H9 (cell line): ENCODE data around the gene KLHL20. TPM values are rescaled to one million over a fixed set of nuclear protein-coding genes. Genes with fewer than 3 reads are reported as not detected.
"Not testable (repeated sequence)": the region's sequence is repeated elsewhere in the genome, so short reads cannot be mapped to it uniquely, and the experiment has no call there.

ENCODE experiments used
- DNase-seq: peaks from one replicate; pipeline ENCODE4 v3.0.0-alpha.2; 2017
- H2AFZ ChIP-seq: one replicate; pipeline ENCODE4 v1.6.1; 2013; ENCODE audit warnings: mild to moderate bottlenecking, low read length, control low read depth, moderate library complexity
- H2AK5ac ChIP-seq: 2 replicates; pipeline ENCODE4 v1.6.1; 2013; ENCODE audit warnings: low read length, control low read depth, mixed read lengths; ENCODE audit not compliant: insufficient read length
- H2BK120ac ChIP-seq: one replicate; pipeline ENCODE4 v1.6.1; 2013; ENCODE audit warnings: low read depth, mild to moderate bottlenecking, low read length, control low read depth, inconsistent platforms; ENCODE audit not compliant: poor library complexity, severe bottlenecking
- H2BK12ac ChIP-seq: 2 replicates; pipeline ENCODE4 v1.6.1; 2013; ENCODE audit warnings: low read length, control low read depth, mixed read lengths, low read depth; ENCODE audit not compliant: insufficient read length
- H2BK15ac ChIP-seq: 2 replicates; pipeline ENCODE4 v1.6.1; 2013; ENCODE audit warnings: low read depth, low read length, control low read depth
- H2BK20ac ChIP-seq: one replicate; pipeline ENCODE4 v1.6.1; 2013; ENCODE audit warnings: low read depth, mild to moderate bottlenecking, low read length, control low read depth, inconsistent platforms; ENCODE audit not compliant: poor library complexity, severe bottlenecking
- H2BK5ac ChIP-seq: 2 replicates; pipeline ENCODE4 v1.6.1; 2013; ENCODE audit warnings: low read length, control low read depth, mixed read lengths; ENCODE audit not compliant: insufficient read length
- H3K14ac ChIP-seq: 2 replicates; pipeline ENCODE4 v1.6.1; 2013; ENCODE audit warnings: low read length, control low read depth; ENCODE audit not compliant: insufficient read depth
- H3K18ac ChIP-seq: 2 replicates; pipeline ENCODE4 v1.6.1; 2013; ENCODE audit warnings: low read depth, mild to moderate bottlenecking, mixed read lengths, low read length, control low read depth; ENCODE audit not compliant: insufficient read length
- H3K23ac ChIP-seq: 2 replicates; pipeline ENCODE4 v1.6.1; 2013; ENCODE audit warnings: low read length, control low read depth, mixed read lengths, low read depth; ENCODE audit not compliant: insufficient read length
- H3K23me2 ChIP-seq: 2 replicates; pipeline ENCODE4 v1.6.1; 2013; ENCODE audit warnings: low read depth, mild to moderate bottlenecking, mixed read lengths, low read length, control low read depth; ENCODE audit not compliant: insufficient read length, poor library complexity, severe bottlenecking
- H3K27ac ChIP-seq: 2 replicates; pipeline ENCODE4 v1.5.1; 2013; ENCODE audit warnings: low read length, control low read depth, mixed read lengths, low read depth; ENCODE audit not compliant: insufficient read length
- H3K27me3 ChIP-seq: 2 replicates; pipeline ENCODE4 v1.6.1; 2013; ENCODE audit warnings: low read length, control low read depth, inconsistent platforms; ENCODE audit not compliant: insufficient read depth
- H3K4ac ChIP-seq: 2 replicates; pipeline ENCODE4 v1.6.1; 2013; ENCODE audit warnings: low read depth, mild to moderate bottlenecking, control low read depth, inconsistent platforms, low read length, moderate library complexity
- H3K4me1 ChIP-seq: 2 replicates; pipeline ENCODE4 v1.6.1; 2013; ENCODE audit warnings: low read length, control low read depth, inconsistent platforms; ENCODE audit not compliant: insufficient read depth
- H3K4me2 ChIP-seq: 2 replicates; pipeline ENCODE4 v1.6.1; 2013; ENCODE audit warnings: low read length, control low read depth, mixed read lengths; ENCODE audit not compliant: insufficient read length, insufficient read depth
- H3K56ac ChIP-seq: 2 replicates; pipeline ENCODE4 v1.6.1; 2013; ENCODE audit warnings: low read depth, mild to moderate bottlenecking, mixed read lengths, low read length, control low read depth; ENCODE audit not compliant: insufficient read length
- H3K79me1 ChIP-seq: 2 replicates; pipeline ENCODE4 v1.6.1; 2013; ENCODE audit warnings: low read depth, mild to moderate bottlenecking, moderate library complexity, low read length, control low read depth, inconsistent platforms; ENCODE audit not compliant: insufficient read depth, poor library complexity, severe bottlenecking
- H3K79me2 ChIP-seq: 2 replicates; pipeline ENCODE4 v1.6.1; 2013; ENCODE audit warnings: low read length, control low read depth, inconsistent platforms; ENCODE audit not compliant: insufficient read depth
- H3K9ac ChIP-seq: 2 replicates; pipeline ENCODE4 v1.6.1; 2013; ENCODE audit warnings: low read length, control low read depth, mixed read lengths; ENCODE audit not compliant: insufficient read length; ENCODE audit errors: extremely low read depth
- H3K9me3 ChIP-seq: one replicate; pipeline ENCODE4 v1.6.1; 2013; ENCODE audit warnings: low read depth, low read length, inconsistent platforms; ENCODE audit not compliant: control insufficient read depth
- H3T11ph ChIP-seq: one replicate; pipeline ENCODE4 v1.6.1; 2013; ENCODE audit warnings: mild to moderate bottlenecking, low read length, control low read depth, inconsistent platforms
- H4K20me1 ChIP-seq: one replicate; pipeline ENCODE4 v1.6.1; 2013; ENCODE audit not compliant: control insufficient read depth, insufficient read length, insufficient read depth
- H4K5ac ChIP-seq: 2 replicates; pipeline ENCODE4 v1.6.1; 2013; ENCODE audit warnings: low read depth, mild to moderate bottlenecking, mixed read lengths, low read length, control low read depth; ENCODE audit not compliant: insufficient read length
- H4K8ac ChIP-seq: replicated peaks from 2 replicates; pipeline ENCODE4 v1.6.1; 2013; ENCODE audit warnings: low read length, control low read depth, mixed read lengths, low read depth; ENCODE audit not compliant: insufficient read length
- H4K91ac ChIP-seq: 2 replicates; pipeline ENCODE4 v1.6.1; 2013; ENCODE audit warnings: low read depth, mild to moderate bottlenecking, moderate library complexity, mixed read lengths, low read length, control low read depth; ENCODE audit not compliant: insufficient read length
- H3K27ac Mint-ChIP-seq, 3 experiments: 2 replicates in 2 of 3; 3 replicates in 1 of 3; pipeline ENCODE4 v1.8.0; 2020 to 2021; ENCODE audit warnings: mixed read lengths in 3 of 3, mild to moderate bottlenecking in 1 of 3, moderate library complexity in 1 of 3
- H3K27me3 Mint-ChIP-seq: 2 replicates; pipeline ENCODE4 v1.8.0; 2021; ENCODE audit warnings: low read depth, mild to moderate bottlenecking, moderate library complexity, mixed read lengths
- H3K36me3 Mint-ChIP-seq, 3 experiments: 2 replicates in 2 of 3; 3 replicates in 1 of 3; pipeline ENCODE4 v1.8.0; 2020 to 2021; ENCODE audit warnings: low read depth in 3 of 3, mixed read lengths in 3 of 3; ENCODE audit not compliant: insufficient read depth in 1 of 3
- H3K4me1 Mint-ChIP-seq, 2 experiments: 2 replicates each; pipeline ENCODE4 v1.8.0; 2020; ENCODE audit warnings: mixed read lengths in 2 of 2
- H3K4me3 Mint-ChIP-seq, 2 experiments: 2 replicates in 1 of 2; 3 replicates in 1 of 2; pipeline ENCODE4 v1.8.0; 2020 to 2021; ENCODE audit warnings: mild to moderate bottlenecking in 2 of 2, mixed read lengths in 2 of 2, moderate library complexity in 1 of 2
- H3K9me3 Mint-ChIP-seq, 2 experiments: 2 replicates in 1 of 2; 3 replicates in 1 of 2; pipeline ENCODE4 v1.8.0; 2020; ENCODE audit warnings: mild to moderate bottlenecking in 2 of 2, mixed read lengths in 2 of 2, moderate library complexity in 1 of 2
- WGBS: extraction: QIAGEN DNeasy Blood & Tissue Kit; methylation state at CpG from one replicate; pipeline ENCODE4 v1.1.7; 2013; ENCODE audit warnings: missing lambda C conversion rate, low lambda C conversion rate, mixed read lengths; ENCODE audit not compliant: insufficient read length; ENCODE audit errors: extremely low coverage; 5-methylcytosine and 5-hydroxymethylcytosine counted together
- total RNA-seq: library from RNA; stranded (reverse); gene quantifications from 2 replicates; pipeline ENCODE4 v1.2.1, GENCODE V29; 2021
- TF ChIP-seq, protein P1 (sequence below): fragments of 200-600 bp; sonication (generic); conservative IDR thresholded peaks from 3 replicates; pipeline ENCODE4 v1.8.0; 2021; ENCODE audit warnings: antibody characterized with exemption, mild to moderate bottlenecking

KLHL20 gene
- total RNA-seq, 1 experiment from 2014 or later = 12.2 TPM

GRCh38 chr1:173733912-173734311, 19.1 kb downstream of the KLHL20 start:
- no peak overlapping the region for H3K4ac ChIP-seq
- no peak overlapping the region for H3T11ph ChIP-seq
- Mint-ChIP-seq H3K4me1 (no peaks in the 10 kb centered on the region), H3K36me3 (peaks cover 8 to 29% (median 19%) of the 10 kb centered on the region in 3 experiments), H3K27me3 (no peaks in the 10 kb centered on the region), H3K4me3 (no peak overlapping the region), H3K27ac (no peak overlapping the region), H3K9me3 (peaks cover 7 to 8% of the 10 kb centered on the region in 2 experiments; a peak in 3 of 5 replicates)
- H4K5ac ChIP-seq = no peak overlapping the region
- H2BK5ac ChIP-seq = no peak overlapping the region
- no peaks in the 10 kb centered on the region for H3K79me2 ChIP-seq
- H2BK20ac ChIP-seq = no peak overlapping the region
- TF ChIP-seq, protein P1, sequence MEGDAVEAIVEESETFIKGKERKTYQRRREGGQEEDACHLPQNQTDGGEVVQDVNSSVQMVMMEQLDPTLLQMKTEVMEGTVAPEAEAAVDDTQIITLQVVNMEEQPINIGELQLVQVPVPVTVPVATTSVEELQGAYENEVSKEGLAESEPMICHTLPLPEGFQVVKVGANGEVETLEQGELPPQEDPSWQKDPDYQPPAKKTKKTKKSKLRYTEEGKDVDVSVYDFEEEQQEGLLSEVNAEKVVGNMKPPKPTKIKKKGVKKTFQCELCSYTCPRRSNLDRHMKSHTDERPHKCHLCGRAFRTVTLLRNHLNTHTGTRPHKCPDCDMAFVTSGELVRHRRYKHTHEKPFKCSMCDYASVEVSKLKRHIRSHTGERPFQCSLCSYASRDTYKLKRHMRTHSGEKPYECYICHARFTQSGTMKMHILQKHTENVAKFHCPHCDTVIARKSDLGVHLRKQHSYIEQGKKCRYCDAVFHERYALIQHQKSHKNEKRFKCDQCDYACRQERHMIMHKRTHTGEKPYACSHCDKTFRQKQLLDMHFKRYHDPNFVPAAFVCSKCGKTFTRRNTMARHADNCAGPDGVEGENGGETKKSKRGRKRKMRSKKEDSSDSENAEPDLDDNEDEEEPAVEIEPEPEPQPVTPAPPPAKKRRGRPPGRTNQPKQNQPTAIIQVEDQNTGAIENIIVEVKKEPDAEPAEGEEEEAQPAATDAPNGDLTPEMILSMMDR = no peak
- H2AFZ ChIP-seq = no peak overlapping the region
- H2BK12ac ChIP-seq = no peak overlapping the region
- no peak overlapping the region for H4K91ac ChIP-seq
- H4K8ac ChIP-seq = no peak overlapping the region
- H3K27me3 ChIP-seq = no peaks in the 10 kb centered on the region
- no peaks in the 10 kb centered on the region for H3K9me3 ChIP-seq
- H2BK15ac ChIP-seq = no peak overlapping the region
- WGBS = no CpG with 5 or more reads among the region's 9 CpGs
- no peak overlapping the region for H3K14ac ChIP-seq
- H3K27ac ChIP-seq = no peak overlapping the region
- no peak for DNase-seq
- H3K23me2 ChIP-seq = no peaks in the 10 kb centered on the region
- H3K56ac ChIP-seq = no peak overlapping the region
- H2BK120ac ChIP-seq = no peak overlapping the region
- H3K23ac ChIP-seq = no peak overlapping the region
- H4K20me1 ChIP-seq = no peaks in the 10 kb centered on the region
- H3K18ac ChIP-seq = no peak overlapping the region
- no peak overlapping the region for H3K9ac ChIP-seq
- H3K4me2 ChIP-seq = no peak overlapping the region
- no peaks in the 10 kb centered on the region for H3K4me1 ChIP-seq
- H3K79me1 ChIP-seq = no peaks in the 10 kb centered on the region
- H2AK5ac ChIP-seq = no peak overlapping the region

DNA sequence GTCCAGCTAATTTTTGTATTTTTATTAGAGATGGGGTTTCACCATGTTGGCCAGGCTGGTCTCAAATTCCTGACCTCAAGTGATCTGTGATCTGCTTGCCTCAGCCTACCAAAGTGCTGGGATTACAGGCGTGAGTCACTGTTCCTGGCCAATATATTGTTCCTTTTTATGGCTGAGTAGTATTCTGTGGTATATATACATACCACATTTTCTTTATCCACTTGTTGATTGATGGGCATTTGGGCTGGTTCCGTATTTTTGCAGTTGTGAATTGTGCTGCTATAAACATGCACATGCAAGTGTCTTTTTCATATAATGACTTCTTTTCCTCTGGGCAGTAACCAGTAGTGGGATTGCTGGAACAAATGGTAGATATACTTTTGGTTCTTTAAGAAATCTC, 21.3 kb downstream of the KLHL20 start:
- not testable (repeated sequence) for H3K18ac ChIP-seq, H3K9me3 Mint-ChIP-seq, H2BK20ac ChIP-seq, H3K9ac ChIP-seq, H3K4ac ChIP-seq, H3K4me1 ChIP-seq, H3K27ac Mint-ChIP-seq, H3K79me2 ChIP-seq, H3K56ac ChIP-seq, H3K4me3 Mint-ChIP-seq, H3K27me3 Mint-ChIP-seq, H3K4me2 ChIP-seq, H3K4me1 Mint-ChIP-seq, H4K91ac ChIP-seq, H3K27me3 ChIP-seq, H3K79me1 ChIP-seq, H3K27ac ChIP-seq, H2BK12ac ChIP-seq, H3K9me3 ChIP-seq, H2BK5ac ChIP-seq, H2BK120ac ChIP-seq, H3K23ac ChIP-seq, H4K20me1 ChIP-seq, H2AK5ac ChIP-seq, H2AFZ ChIP-seq, H2BK15ac ChIP-seq, H4K8ac ChIP-seq, H3T11ph ChIP-seq, DNase-seq, H3K23me2 ChIP-seq, H3K14ac ChIP-seq, H4K5ac ChIP-seq
- H3K36me3 Mint-ChIP-seq = peaks cover 8 to 27% (median 19%) of the 10 kb centered on the region in 3 experiments
- WGBS = no CpG with 5 or more reads among the region's 2 CpGs
